Progenitor cell of endocrine pancreas (in vitro differentiated cells): Measurements from ENCODE around the gene COL26A1. TPM values are rescaled to one million over a fixed set of nuclear protein-coding genes. Genes with fewer than 3 reads are reported as not detected.

Experiments
- DNase-seq: peaks from one replicate; pipeline ENCODE4 v3.0.0; 2021; ENCODE audit warnings: low spot score; ENCODE audit not compliant: unreplicated experiment
- H3K27ac Mint-ChIP-seq: 2 replicates; pipeline ENCODE4 v1.8.0; 2021; ENCODE audit warnings: mild to moderate bottlenecking, moderate library complexity, mixed read lengths
- H3K27me3 Mint-ChIP-seq: 2 replicates; pipeline ENCODE4 v1.8.0; 2021; ENCODE audit warnings: mixed read lengths
- H3K36me3 Mint-ChIP-seq: 2 replicates; pipeline ENCODE4 v1.8.0; 2022; ENCODE audit warnings: mixed read lengths; ENCODE audit not compliant: insufficient read depth
- H3K4me1 Mint-ChIP-seq: 2 replicates; pipeline ENCODE4 v1.8.0; 2021; ENCODE audit warnings: low read depth, mixed read lengths
- H3K4me3 Mint-ChIP-seq: 2 replicates; pipeline ENCODE4 v1.8.0; 2021; ENCODE audit warnings: low read depth, mild to moderate bottlenecking, moderate library complexity, mixed read lengths
- H3K9me3 Mint-ChIP-seq: 2 replicates; pipeline ENCODE4 v1.8.0; 2021; ENCODE audit warnings: low read depth, mixed read lengths
- total RNA-seq: library from RNA; stranded (reverse); gene quantifications from 2 replicates; pipeline ENCODE4 v1.2.1, GENCODE V29; 2021
- TF ChIP-seq, protein P1 (sequence below): fragments of 200-600 bp; sonication (generic); IDR thresholded peaks from one replicate; pipeline ENCODE4 v1.5.0; 2021; ENCODE audit warnings: antibody characterized with exemption, mild to moderate bottlenecking; ENCODE audit not compliant: unreplicated experiment

The COL26A1 gene
- total RNA-seq, 1 donor from 2014 or later = 46.2 TPM

DNA sequence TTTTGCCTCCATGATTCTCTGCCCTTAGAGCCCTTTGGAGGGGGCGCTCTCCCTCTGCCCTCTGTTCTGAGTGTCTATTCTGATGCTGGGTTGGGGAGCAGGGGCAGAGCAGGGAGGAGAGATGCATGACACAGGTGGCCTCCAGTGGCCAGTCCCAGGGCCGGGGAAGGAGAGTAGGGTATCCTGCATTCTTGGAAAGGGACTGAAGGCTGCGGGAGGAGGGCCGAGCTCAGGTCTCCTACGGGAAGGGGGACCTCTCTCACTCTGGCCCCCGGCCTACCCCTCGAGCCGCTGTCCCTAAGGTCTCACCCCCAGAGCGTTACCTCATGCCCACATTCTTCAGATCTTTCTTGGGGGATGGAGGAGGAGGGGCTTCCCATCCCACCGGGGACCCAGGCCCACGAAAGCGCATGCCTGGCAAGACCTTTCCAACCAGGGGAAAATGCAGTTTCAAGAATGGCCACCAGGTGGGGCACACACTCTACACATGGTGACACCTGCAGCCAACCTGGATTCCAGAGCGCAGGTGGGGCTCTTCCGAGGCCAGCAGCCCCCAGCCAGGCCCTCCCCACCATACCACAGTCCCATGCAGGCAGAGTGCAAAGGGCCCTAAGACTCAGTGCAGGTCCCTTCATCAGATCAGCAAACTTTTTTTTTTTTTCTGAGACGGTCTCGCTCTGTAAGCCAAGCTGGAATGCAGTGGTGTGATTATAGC, 180.0 kb downstream of the COL26A1 start:
- peak; percentile 84 for DNase-seq
- Mint-ChIP-seq H3K36me3 (peaks cover 9% of the 10 kb centered on the region), H3K27me3 (no peaks in the 10 kb centered on the region), H3K9me3 (no peaks in the 10 kb centered on the region), H3K27ac (no peak overlapping the region), H3K4me1 (no peaks in the 10 kb centered on the region), H3K4me3 (no peak overlapping the region)
- TF ChIP-seq, protein P1, sequence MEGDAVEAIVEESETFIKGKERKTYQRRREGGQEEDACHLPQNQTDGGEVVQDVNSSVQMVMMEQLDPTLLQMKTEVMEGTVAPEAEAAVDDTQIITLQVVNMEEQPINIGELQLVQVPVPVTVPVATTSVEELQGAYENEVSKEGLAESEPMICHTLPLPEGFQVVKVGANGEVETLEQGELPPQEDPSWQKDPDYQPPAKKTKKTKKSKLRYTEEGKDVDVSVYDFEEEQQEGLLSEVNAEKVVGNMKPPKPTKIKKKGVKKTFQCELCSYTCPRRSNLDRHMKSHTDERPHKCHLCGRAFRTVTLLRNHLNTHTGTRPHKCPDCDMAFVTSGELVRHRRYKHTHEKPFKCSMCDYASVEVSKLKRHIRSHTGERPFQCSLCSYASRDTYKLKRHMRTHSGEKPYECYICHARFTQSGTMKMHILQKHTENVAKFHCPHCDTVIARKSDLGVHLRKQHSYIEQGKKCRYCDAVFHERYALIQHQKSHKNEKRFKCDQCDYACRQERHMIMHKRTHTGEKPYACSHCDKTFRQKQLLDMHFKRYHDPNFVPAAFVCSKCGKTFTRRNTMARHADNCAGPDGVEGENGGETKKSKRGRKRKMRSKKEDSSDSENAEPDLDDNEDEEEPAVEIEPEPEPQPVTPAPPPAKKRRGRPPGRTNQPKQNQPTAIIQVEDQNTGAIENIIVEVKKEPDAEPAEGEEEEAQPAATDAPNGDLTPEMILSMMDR = peak; percentile 94

DNA sequence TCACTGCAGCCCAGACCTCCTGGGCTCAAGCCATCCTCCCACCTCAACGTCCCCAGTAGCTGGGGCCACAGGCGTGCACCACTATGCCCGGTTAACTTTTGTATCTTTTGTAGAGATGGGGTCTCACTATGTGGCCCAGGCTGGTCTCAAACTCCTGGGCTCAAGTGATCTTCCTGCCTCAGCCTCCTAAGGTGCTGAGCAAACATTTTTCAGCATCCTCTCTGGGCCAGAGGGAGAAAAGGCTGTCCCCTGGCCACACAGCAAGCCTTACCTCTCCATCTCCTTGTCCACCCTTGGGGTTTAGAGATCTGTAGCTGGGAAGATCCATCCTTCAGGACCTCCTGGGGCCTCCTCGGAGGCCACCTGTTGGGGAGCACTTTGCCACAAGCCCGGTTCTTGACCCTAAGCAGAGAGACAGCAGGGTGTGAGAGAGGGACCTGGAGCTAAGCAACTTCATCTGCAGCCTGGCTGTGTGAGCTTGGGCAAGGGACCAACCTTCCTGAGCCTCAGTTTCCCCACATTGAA, 180.6 kb downstream of the COL26A1 start:
- TF ChIP-seq, protein P1 = no peak
- Mint-ChIP-seq H3K27me3 (no peaks in the 10 kb centered on the region), H3K9me3 (no peaks in the 10 kb centered on the region), H3K4me3 (no peak overlapping the region), H3K36me3 (peaks cover 13% of the 10 kb centered on the region), H3K27ac (no peak overlapping the region), H3K4me1 (no peaks in the 10 kb centered on the region)
- DNase-seq = no peak

DNA sequence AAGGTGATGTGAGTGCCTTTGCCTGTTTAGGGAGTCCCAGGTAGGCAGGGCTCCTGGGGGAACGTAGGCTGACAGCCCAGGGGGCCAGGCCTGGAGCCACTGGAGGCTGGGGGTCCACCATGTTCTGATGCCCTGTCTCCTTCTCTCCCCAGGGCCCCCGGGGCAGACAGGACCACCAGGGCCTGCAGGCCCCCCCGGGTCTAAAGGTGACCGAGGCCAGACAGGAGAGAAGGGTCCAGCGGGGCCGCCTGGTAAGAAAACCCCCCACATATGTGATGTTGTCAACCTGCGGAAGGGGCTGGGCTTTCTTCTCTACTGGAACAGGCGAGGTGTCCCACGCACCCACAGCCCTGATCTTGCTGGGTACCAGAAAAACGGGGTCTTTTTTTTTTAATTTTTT, 181.2 kb downstream of the COL26A1 start:
- TF ChIP-seq, protein P1 = no peak
- Mint-ChIP-seq H3K27me3 (no peaks in the 10 kb centered on the region), H3K27ac (no peak overlapping the region), H3K4me3 (no peak overlapping the region), H3K9me3 (no peaks in the 10 kb centered on the region), H3K4me1 (no peaks in the 10 kb centered on the region), H3K36me3 (peaks cover 13% of the 10 kb centered on the region)
- DNase-seq = no peak

DNA sequence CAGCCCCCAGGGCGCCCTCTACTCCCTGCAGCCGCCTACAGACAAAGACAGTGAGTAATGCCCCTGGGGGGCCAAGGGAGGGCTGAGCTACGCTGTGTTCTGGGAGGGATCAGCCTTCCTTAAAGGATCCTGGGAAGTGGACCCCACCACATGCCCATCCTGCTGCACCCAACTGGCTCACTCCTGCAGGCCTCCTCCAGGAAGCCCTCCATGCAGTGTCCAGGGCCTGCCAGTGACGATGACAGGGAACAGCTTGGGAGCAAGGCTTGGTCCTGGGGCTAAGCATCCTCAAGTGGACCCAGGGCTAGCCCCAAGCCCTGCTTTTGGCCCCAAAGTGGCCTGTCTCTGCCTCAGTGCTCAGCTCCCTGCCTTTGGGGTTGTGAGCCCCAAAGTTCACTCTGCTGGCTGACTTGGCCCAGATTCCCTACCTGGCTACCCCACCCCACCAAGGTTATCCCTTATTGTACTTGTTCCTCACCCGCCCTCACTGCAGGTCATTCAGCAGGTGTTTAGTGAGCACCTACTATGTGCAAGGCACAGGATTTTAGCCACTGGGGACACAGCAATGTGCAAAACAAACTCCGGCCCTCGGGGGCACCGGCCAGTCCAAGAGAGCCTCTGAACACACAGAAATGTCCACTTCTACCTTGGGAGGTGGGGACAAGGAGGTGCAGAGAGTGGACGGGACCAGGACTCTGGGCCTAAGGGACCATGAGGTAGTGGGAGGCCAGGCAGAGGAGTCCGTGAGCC, 182.9 kb downstream of the COL26A1 start:
- peaks cover 13% of the 10 kb centered on the region for H3K36me3 Mint-ChIP-seq
- no peaks in the 10 kb centered on the region for H3K27me3 Mint-ChIP-seq
- no peaks in the 10 kb centered on the region for H3K4me1 Mint-ChIP-seq
- no peaks in the 10 kb centered on the region for H3K9me3 Mint-ChIP-seq
- no peak overlapping the region for H3K4me3 Mint-ChIP-seq
- TF ChIP-seq, protein P1 = no peak
- H3K27ac Mint-ChIP-seq = no peak overlapping the region
- no peak for DNase-seq

DNA sequence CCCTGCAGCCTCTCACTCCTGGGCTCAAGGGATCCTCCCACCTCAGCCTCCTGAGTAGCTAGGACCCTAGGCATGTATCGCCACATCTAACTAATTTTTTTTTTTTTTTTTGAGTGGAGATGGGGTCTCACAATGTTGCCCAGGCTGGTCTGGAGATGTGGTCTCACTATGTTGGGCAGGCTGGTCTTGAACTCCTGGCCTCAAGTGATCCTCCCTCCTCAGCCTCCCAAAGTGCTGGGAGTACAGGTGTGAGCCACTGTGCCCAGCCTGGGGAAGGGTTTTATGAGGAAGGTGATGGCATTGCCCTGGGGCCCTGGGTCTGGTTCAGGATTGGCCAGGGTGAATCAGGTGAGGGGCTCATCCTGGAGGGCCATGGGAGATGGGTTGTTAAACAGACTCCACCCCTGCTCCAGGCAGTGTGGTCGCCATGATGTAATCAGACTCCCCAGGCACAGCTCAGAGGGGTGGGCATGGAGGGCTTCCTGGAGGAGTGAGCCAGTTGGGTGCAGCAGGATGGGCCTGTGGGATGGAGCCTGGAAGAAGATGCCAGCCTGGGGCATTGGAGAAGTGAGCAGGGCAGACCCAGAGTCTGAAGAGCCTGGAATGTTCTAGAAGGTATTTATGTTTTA, 183.7 kb downstream of the COL26A1 start:
- Mint-ChIP-seq H3K9me3 (no peaks in the 10 kb centered on the region), H3K4me1 (no peaks in the 10 kb centered on the region), H3K4me3 (no peak overlapping the region), H3K36me3 (peaks cover 13% of the 10 kb centered on the region), H3K27me3 (no peaks in the 10 kb centered on the region), H3K27ac (no peak overlapping the region)
- DNase-seq = no peak
- TF ChIP-seq, protein P1 = no peak
